ENCODE results near the gene DGCR6L.
A peak's percentile ranks its signal among the peaks of the same experiment; 100 is the strongest.
"Not testable (repeated sequence)": the region's sequence is repeated elsewhere in the genome, so short reads cannot be mapped to it uniquely, and the experiment has no call there.

DGCR6L gene

DNA sequence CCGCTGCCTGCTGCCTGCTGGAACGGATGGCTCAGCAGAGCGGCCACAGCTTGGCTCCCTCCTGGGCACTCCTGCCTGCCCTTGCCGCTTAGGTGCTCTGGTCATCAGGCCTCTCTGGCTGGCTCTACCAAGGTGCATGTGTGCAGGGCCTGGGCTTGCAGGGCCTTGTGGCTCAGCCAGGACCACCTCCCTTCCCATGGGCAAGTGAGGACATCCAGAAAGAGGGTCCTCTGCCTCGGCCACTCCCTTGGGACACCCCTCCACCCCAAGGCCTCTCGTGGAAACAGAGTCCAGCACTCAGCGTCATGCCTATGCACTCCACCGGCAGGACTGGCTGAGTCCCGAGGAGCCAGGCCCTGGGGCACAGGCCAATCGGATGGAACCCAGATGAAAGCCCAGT lies 45.5 kb downstream of the DGCR6L start:
- DNase-seq, result not testable (repeated sequence)

DNA sequence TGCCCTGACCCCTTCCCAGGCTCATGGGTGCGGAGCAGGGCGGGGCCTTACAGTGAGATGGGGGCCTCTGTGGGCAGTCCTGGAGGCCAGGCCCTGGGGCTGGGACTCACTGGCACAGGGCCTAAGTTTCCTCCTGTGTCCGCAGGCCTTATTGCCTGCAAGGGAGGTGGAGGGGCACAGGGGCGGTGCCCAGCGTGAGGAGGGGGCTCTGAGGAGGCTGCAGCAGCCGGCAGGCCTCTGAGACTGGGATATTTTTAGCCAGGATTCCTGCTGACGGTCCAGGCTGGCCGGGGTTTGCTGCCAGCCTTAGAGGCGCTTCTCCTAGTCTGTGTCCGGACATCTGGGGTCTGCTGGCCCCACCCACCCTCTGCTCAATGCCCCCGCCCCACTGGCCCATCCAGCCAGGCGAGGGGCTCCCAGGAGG lies 46.1 kb downstream of the DGCR6L start:
- no peak for DNase-seq

GRCh38 chr22:20272700-20273099 lies 47.2 kb downstream of the DGCR6L start:
- no peak for DNase-seq

GRCh38 chr22:20272174-20272573 lies 47.7 kb downstream of the DGCR6L start:
- DNase-seq, result no peak

DNA sequence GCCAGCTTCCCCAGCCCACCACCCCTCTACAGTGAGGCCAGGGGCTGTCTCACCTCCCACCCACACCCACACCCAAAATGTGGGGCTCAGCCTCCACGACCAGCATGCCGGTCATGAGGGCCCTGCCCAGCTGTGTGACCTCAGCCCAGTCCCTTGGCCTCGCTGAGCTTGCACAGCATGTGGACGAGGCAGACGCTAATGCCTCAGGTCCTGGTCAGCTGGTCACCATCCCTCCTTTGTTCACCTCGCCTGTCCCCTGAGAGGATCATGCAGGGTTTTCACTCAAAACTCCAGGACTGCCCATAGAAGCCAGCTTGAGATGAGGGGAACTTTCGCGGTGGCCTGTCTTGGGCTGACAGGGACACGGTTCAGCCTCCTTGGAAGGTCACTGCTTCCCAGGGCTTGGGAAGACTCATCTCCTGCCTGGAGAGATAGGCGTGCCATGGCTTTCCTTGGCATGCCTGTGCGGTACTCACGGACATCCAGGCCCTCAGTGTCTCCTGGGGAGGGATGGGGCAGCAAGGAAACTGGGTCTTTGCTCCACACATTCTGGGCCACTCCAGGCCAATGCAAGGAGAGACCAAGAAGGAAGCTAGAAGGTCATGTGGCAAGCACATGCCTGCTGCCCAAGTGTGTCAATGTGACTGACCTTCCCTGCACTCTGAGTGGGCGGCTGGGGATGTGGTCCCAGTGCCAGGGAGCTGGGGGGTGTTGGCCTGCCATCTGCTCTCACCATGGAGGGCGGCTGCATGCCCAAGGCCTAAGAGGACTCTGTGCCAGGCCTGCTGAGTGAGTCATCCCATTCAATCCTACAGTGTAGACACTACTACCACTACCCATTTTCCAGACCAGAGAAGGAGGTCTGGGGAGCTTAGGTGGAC lies 48.5 kb downstream of the DGCR6L start:
- no peak for DNase-seq

GRCh38 chr22:20270190-20271113 lies 49.4 kb downstream of the DGCR6L start:
- peak; percentile 72 for DNase-seq

DNA sequence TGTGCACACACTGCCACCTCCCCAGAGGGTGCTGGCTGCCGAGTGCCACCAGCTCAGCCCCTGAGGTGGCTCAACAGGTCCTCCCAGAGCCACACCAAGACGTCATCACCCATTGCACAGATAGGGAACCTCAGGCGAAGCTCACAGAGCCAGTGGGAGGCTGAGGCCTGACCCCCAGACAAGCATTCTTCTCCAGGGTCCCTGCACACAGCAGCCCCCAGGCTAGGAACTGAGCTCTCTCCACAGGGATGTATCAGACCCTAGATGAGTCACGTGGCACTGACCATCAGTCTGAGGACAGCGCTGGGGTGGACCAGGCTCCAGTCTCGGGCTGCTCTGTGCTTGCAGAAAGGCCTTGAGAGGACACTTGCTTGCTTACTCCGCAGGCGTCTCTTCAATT lies 50.2 kb downstream of the DGCR6L start:
- not testable (repeated sequence) for DNase-seq

DNA sequence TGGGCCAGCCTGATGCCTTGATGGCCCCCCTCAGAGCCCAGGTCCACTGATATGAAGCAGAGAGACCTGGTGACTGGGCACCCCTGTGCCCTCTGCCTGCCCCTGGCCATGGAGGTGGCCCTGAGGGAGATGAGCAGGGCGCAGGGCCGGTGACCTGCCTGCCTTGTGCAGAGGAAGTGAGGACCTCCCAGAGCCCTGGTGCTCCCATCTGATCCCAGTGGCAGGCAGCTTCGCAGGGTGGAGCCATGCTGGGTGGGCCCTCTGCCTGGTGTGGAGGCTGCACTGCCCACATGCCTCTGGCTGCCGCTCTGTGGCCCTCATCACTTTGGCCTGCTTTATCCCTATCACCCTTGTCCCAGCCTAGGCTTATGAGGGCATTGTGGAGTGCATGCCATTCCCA lies 50.7 kb downstream of the DGCR6L start:
- DNase-seq, result not testable (repeated sequence)

DNA sequence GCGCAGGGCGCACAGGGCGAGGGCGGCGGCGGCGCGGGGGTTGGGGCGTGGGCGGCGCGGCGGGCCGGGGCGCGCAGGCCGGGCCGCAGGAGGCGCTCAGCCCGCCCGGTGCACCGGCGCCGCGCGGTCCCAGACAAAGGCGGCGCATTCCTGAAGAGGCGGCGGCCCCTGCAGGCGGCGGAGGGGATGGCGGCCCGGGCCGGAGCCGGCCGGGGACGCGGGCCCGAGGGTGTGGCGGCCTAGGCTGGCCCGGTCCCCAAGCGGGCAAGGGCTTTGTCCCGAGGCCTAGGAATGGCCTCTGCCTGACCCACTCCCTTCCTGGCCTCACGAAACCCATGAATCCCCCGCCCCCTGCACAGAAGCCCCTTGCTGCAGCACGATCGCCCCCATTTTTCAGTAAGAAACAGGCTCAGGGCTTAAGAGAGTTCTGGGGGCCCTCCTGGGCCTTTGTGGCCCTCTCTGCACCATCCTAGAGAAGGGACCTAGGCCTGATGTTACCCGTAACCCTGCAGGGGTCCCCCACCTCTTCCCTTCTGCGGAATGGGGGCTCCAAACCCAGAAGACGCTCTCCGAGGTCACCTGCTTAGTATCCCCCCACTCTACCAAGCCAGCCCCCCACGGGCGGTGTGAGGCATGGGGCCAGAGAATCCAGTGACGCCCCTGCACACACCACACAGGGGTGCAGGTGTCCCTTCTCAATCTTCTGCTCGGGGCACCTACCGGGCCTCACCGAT lies 51.4 kb downstream of the DGCR6L start, which contains the start of gene RTN4R:
RTN4R (minus strand) TSS at position 40 of the 734 bp plus-strand sequence. CDS start 226 bp downstream, outside the sequence.
- DNase-seq, result peak; percentile 68

- DNase-seq, result no peak
These were observed 52.2 kb downstream of the DGCR6L start for GRCh38 chr22:20267441-20268278.

- not testable (repeated sequence) for DNase-seq
These were observed 53.0 kb downstream of the DGCR6L start for GRCh38 chr22:20266667-20267440.

GRCh38 chr22:20265772-20266666 lies 53.8 kb downstream of the DGCR6L start:
- not testable (repeated sequence) for DNase-seq

GRCh38 chr22:20264614-20265452 lies 55.0 kb downstream of the DGCR6L start:
- no peak for DNase-seq
